HepG2 (cell line): ENCODE results near the gene ETV6. TPM values are rescaled to one million over a fixed set of nuclear protein-coding genes. Genes with fewer than 3 reads are reported as not detected.

ENCODE experiments used
- AFF4 ChIP-seq: sonication (generic); formaldehyde crosslinking; IDR thresholded peaks from 2 replicates; pipeline ENCODE4 v1.4.0; 2020; ENCODE audit warnings: missing genetic modification reagents
- AGO1 ChIP-seq: fragments of 200-400 bp; formaldehyde crosslinking; IDR thresholded peaks from 2 replicates; pipeline ENCODE4 v1.6.1; 2017; ENCODE audit warnings: mild to moderate bottlenecking, low read depth, low read length, moderate library complexity; ENCODE audit not compliant: poor library complexity, severe bottlenecking
- ARHGAP35 ChIP-seq: sonication (generic); formaldehyde crosslinking; IDR thresholded peaks from 2 replicates; pipeline ENCODE4 v1.9.0; 2022; ENCODE audit warnings: mild to moderate bottlenecking, inconsistent platforms, moderate library complexity, missing genetic modification reagents, borderline replicate concordance
- CCDC6 ChIP-seq: sonication (generic); formaldehyde crosslinking; IDR thresholded peaks from 2 replicates; pipeline ENCODE4 v1.8.1; 2022; ENCODE audit warnings: mild to moderate bottlenecking, missing genetic modification reagents, moderate library complexity
- DMAP1 ChIP-seq: IDR thresholded peaks from 2 replicates; pipeline ENCODE4 v1.6.1; 2016
- EED ChIP-seq: sonication (generic); formaldehyde crosslinking; IDR thresholded peaks from 2 replicates; pipeline ENCODE4 v1.5.0; 2020; ENCODE audit warnings: mild to moderate bottlenecking, missing genetic modification reagents
- GATAD1 ChIP-seq: IDR thresholded peaks from 2 replicates; pipeline ENCODE4 v1.6.1; 2016; ENCODE audit warnings: missing genetic modification reagents, missing compliant biosample characterization
- HES4 ChIP-seq: sonication (generic); formaldehyde crosslinking; IDR thresholded peaks from 2 replicates; pipeline ENCODE4 v1.9.0; 2021; ENCODE audit warnings: mild to moderate bottlenecking, missing genetic modification reagents, borderline replicate concordance
- HNF4A ChIP-seq: sonication (generic); formaldehyde crosslinking; IDR thresholded peaks from 2 replicates; pipeline ENCODE4 v1.4.0; 2020; ENCODE audit warnings: missing genetic modification reagents
- MXD4 ChIP-seq: IDR thresholded peaks from 2 replicates; pipeline ENCODE4 v1.6.1; 2016; ENCODE audit warnings: mild to moderate bottlenecking, missing biosample characterization, missing genetic modification reagents
- MYC ChIP-seq: sonication (generic); formaldehyde crosslinking; IDR thresholded peaks from 2 replicates; pipeline ENCODE4 v1.9.0; 2021; ENCODE audit warnings: missing genetic modification reagents, borderline replicate concordance
- RFX1 ChIP-seq: fragments of 450-650 bp; IDR thresholded peaks from 2 replicates; pipeline ENCODE4 v1.6.1; 2017
- RNF2 ChIP-seq: fragments of 450-650 bp; conservative IDR thresholded peaks from 2 replicates; pipeline ENCODE4 v1.6.1; 2016; ENCODE audit warnings: low read depth
- RXRB ChIP-seq: IDR thresholded peaks from 2 replicates; pipeline ENCODE4 v1.6.1; 2016; ENCODE audit warnings: borderline replicate concordance, missing genetic modification reagents, missing compliant biosample characterization
- ZKSCAN8 ChIP-seq: IDR thresholded peaks from 2 replicates; pipeline ENCODE4 v1.6.1; 2016; ENCODE audit warnings: borderline replicate concordance, missing genetic modification reagents, missing compliant biosample characterization
- ZNF382 ChIP-seq: sonication (generic); formaldehyde crosslinking; IDR thresholded peaks from 2 replicates; pipeline ENCODE4 v1.5.0; 2020; ENCODE audit warnings: missing genetic modification reagents, mild to moderate bottlenecking, borderline replicate concordance
- ZNF546 ChIP-seq: sonication (generic); formaldehyde crosslinking; conservative IDR thresholded peaks from 2 replicates; pipeline ENCODE4 v1.8.1; 2023; ENCODE audit warnings: mild to moderate bottlenecking, missing genetic modification reagents
- ZNF558 ChIP-seq: sonication (generic); formaldehyde crosslinking; IDR thresholded peaks from 2 replicates; pipeline ENCODE4 v1.9.0; 2022; ENCODE audit warnings: mild to moderate bottlenecking, missing genetic modification reagents, borderline replicate concordance
- ZSCAN29 ChIP-seq: sonication (generic); formaldehyde crosslinking; conservative IDR thresholded peaks from 2 replicates; pipeline ENCODE4 v1.4.0; 2020; ENCODE audit warnings: mild to moderate bottlenecking, missing genetic modification reagents
- ZSCAN9 ChIP-seq: IDR thresholded peaks from 2 replicates; pipeline ENCODE4 v1.6.1; 2016; ENCODE audit warnings: borderline replicate concordance
- polyA plus RNA-seq, 8 experiments: library from polyadenylated mRNA; depleted of rRNA in 3 of 8; stranded (reverse) in 7 of 8; unstranded in 1 of 8; fragments of >200 nt; fragmentation: Illumina TruSeq in 4 of 8; extraction: Trizol in 4 of 8; gene quantifications; 2 replicates each; pipeline versions ENCODE4 v1.2.1 to v1.2.3, GENCODE V29; 2011 to 2016; ENCODE audit warnings: low read depth in 4 of 8, missing spikeins in 1 of 8, mixed read lengths in 1 of 8; ENCODE audit not compliant: insufficient read depth in 1 of 8
- total RNA-seq, 5 experiments: library from RNA; depleted of rRNA; stranded (reverse); fragments of >200 nt; fragmentation: Illumina TruSeq; extraction: Trizol; gene quantifications; 2 replicates each; pipeline ENCODE4 v1.2.3, GENCODE V29; 2016; ENCODE audit warnings: low read depth in 1 of 5
- TF ChIP-seq, protein P1 (sequence below): sonication (generic); formaldehyde crosslinking; IDR thresholded peaks from 2 replicates; pipeline ENCODE4 v1.8.0; 2022; ENCODE audit warnings: mild to moderate bottlenecking, missing genetic modification reagents
- TF ChIP-seq, protein P2 (sequence below): sonication (generic); formaldehyde crosslinking; IDR thresholded peaks from 2 replicates; pipeline ENCODE4 v1.5.0; 2020; ENCODE audit warnings: mild to moderate bottlenecking, missing genetic modification reagents
- TF ChIP-seq, protein P3 (sequence below): sonication (generic); formaldehyde crosslinking; IDR thresholded peaks from 2 replicates; pipeline ENCODE4 v1.8.0; 2022; ENCODE audit warnings: missing genetic modification reagents, mild to moderate bottlenecking, inconsistent platforms, borderline replicate concordance

The ETV6 gene
- total and polyA plus RNA-seq, 2 of the 13 experiments (the other 11 are each of a cell fraction or from before 2014, with no cell fraction given): 2.2 to 3.0 TPM

- TF ChIP-seq, protein P1, sequence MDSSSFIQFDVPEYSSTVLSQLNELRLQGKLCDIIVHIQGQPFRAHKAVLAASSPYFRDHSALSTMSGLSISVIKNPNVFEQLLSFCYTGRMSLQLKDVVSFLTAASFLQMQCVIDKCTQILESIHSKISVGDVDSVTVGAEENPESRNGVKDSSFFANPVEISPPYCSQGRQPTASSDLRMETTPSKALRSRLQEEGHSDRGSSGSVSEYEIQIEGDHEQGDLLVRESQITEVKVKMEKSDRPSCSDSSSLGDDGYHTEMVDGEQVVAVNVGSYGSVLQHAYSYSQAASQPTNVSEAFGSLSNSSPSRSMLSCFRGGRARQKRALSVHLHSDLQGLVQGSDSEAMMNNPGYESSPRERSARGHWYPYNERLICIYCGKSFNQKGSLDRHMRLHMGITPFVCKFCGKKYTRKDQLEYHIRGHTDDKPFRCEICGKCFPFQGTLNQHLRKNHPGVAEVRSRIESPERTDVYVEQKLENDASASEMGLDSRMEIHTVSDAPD (CRISPR knock-in tag): no peak
- TF ChIP-seq ARHGAP35 (CRISPR knock-in tag) (no peak), ZSCAN9 (CRISPR knock-in tag) (0 out of 2 replicates have a peak, but pooled peaks have one; percentile 39), ZNF382 (no peak), GATAD1 (CRISPR knock-in tag) (no peak), ZSCAN29 (CRISPR knock-in tag) (no peak), RXRB (CRISPR knock-in tag) (no peak), MYC (CRISPR knock-in tag) (no peak), HES4 (CRISPR knock-in tag) (no peak), ZNF558 (CRISPR knock-in tag) (no peak), EED (no peak), CCDC6 (no peak), ZNF546 (CRISPR knock-in tag) (no peak), DMAP1 (CRISPR knock-in tag) (no peak), AGO1 (no peak), RFX1 (peak; percentile 60), HNF4A (CRISPR knock-in tag) (no peak), AFF4 (CRISPR knock-in tag) (no peak), MXD4 (CRISPR knock-in tag) (no peak), RNF2 (no peak), ZKSCAN8 (CRISPR knock-in tag) (no peak)
- TF ChIP-seq, protein P2, sequence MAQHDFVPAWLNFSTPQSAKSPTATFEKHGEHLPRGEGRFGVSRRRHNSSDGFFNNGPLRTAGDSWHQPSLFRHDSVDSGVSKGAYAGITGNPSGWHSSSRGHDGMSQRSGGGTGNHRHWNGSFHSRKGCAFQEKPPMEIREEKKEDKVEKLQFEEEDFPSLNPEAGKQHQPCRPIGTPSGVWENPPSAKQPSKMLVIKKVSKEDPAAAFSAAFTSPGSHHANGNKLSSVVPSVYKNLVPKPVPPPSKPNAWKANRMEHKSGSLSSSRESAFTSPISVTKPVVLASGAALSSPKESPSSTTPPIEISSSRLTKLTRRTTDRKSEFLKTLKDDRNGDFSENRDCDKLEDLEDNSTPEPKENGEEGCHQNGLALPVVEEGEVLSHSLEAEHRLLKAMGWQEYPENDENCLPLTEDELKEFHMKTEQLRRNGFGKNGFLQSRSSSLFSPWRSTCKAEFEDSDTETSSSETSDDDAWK (CRISPR knock-in tag): no peak
- TF ChIP-seq, protein P3, sequence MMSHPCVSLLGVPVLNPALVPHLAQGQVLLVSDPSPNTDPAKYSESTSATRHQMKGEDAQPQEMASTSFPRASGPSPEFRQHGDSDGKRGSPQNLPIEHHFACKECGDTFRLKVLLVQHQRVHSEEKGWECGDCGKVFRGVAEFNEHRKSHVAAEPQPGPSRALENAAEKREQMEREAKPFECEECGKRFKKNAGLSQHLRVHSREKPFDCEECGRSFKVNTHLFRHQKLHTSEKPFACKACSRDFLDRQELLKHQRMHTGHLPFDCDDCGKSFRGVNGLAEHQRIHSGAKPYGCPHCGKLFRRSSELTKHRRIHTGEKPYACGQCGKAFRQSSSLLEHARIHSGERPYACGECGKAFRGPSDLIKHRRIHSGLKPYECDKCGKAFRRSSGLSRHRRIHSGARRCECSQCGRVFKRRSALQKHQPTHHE (CRISPR knock-in tag): no peak
Measured at GRCh38 chr12:11621797-11622423, 27.6 kb upstream of the ETV6 start (continued).
